Measurements from ENCODE around the gene RERE. TPM values are rescaled to one million over a fixed set of nuclear protein-coding genes. Genes with fewer than 3 reads are reported as not detected.
A peak's percentile ranks its signal among the peaks of the same experiment; 100 is the strongest.

RERE gene
- total RNA-seq, 1 experiment from 2014 or later = 40.6 TPM

DNA sequence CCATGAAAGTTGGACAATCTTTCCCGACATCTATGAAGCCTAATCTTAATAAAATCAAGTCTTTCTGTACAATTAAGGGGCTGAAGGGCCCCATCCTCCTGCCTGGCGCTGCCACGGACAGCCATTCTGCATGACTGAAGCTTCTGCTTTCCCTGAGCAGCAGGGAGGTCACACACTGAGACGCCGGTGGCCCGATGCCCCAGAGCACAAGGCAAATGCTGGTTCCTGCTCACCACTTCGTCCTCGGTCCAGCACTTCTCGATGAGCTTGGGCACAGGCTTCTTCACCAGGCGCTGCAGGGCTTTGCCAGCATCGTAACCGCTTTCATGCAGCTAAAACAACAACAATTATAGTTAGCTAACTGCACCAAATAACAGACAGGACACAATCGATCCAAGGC, 351.7 kb downstream of the RERE start (continued):
- no peak for TF ChIP-seq RAD21 (IDR thresholded peaks at IDR 0.05; ENCODE audit: low read depth)
- TF ChIP-seq, protein P1, sequence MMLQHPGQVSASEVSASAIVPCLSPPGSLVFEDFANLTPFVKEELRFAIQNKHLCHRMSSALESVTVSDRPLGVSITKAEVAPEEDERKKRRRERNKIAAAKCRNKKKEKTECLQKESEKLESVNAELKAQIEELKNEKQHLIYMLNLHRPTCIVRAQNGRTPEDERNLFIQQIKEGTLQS (IDR thresholded peaks at IDR 0.05) = no peak

DNA sequence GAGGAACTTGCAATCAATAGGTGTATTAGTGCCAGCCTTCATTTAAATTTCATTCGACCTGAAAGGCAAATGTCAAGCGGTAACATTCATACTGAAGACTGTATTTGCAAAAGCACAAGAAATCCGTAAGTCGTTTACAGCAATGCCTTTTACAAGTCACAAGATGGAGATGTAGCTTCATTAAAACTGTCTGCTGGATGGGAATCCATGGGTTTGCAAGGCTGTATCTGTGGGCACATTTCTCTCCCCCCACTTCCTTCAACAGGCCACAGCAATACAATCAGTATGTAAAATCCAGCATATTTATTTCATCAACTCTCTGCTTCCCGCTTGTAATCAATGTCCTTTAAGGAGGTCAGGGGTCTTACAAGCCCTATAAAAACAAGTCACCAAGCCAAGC, 352.4 kb downstream of the RERE start:
- H3K9me2 ChIP-seq (ENCODE audit: insufficient read depth) = no peaks in the 10 kb centered on the region
- no peak overlapping the region for H3K27ac ChIP-seq (ENCODE audit: low read depth, low read length)
- no peaks in the 10 kb centered on the region for H3K9me3 ChIP-seq (ENCODE audit: control insufficient read depth in 1 of 2, insufficient read depth in 1 of 2, low read depth in 1 of 2, low read length in 2 of 2)
- peaks cover 5 to 9% of the 10 kb centered on the region in 2 experiments for H3K4me1 ChIP-seq (ENCODE audit: control insufficient read depth in 1 of 2, insufficient read depth in 2 of 2, low read length in 2 of 2)
- no peaks in the 10 kb centered on the region for H3K27me3 ChIP-seq (ENCODE audit: insufficient read depth, low read length)
- no peak overlapping the region for H3K4me2 ChIP-seq (ENCODE audit: low read length)
- TF ChIP-seq RAD21 (IDR thresholded peaks at IDR 0.05; ENCODE audit: low read depth) = peak; percentile 30; the same call in 1 of the 2 replicates
- TF ChIP-seq, protein P2, sequence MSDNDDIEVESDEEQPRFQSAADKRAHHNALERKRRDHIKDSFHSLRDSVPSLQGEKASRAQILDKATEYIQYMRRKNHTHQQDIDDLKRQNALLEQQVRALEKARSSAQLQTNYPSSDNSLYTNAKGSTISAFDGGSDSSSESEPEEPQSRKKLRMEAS (IDR thresholded peaks at IDR 0.05) = no peak
- ChIA-PET POLR2A (no interaction called here), RAD21 (ENCODE audit: low non-redundant PET in 1 of 2, low total read pairs in 2 of 2, uncharacterized antibody in 2 of 2, unreplicated experiment in 2 of 2) (no interaction called here), CTCF (interaction anchor here (1.0 to 1.3 kb wide), 2 partner anchors 106 to 384 kb away, joined by 5 to 6 read pairs; no protein-coding TSS in a partner anchor)
- DNase-seq (ENCODE audit: low read depth, low spot score) (no peak), ATAC-seq (no peak)
- H3K4me3 ChIP-seq (replicated peaks in 1 of 2; ENCODE audit: low read depth in 1 of 2, low read length in 2 of 2) = no peak overlapping the region
- no TSS peak for BruUV-seq (replicated peaks)
- no peaks in the 10 kb centered on the region for H3K79me2 ChIP-seq (ENCODE audit: insufficient read depth, low read length)
- H2AFZ ChIP-seq (ENCODE audit: low read depth, low read length, poor library complexity, severe bottlenecking) = no peak overlapping the region
- H4K20me1 ChIP-seq (ENCODE audit: insufficient read depth) = no peaks in the 10 kb centered on the region
- H3K9ac ChIP-seq (ENCODE audit: low read length) = no peak overlapping the region
- H3K36me3 ChIP-seq (ENCODE audit: control insufficient read depth in 1 of 2, insufficient read depth in 2 of 2, low read length in 2 of 2) = no peaks in the 10 kb centered on the region
- intact Hi-C loops (cut with micrococcal nuclease) = no loop called here

DNA sequence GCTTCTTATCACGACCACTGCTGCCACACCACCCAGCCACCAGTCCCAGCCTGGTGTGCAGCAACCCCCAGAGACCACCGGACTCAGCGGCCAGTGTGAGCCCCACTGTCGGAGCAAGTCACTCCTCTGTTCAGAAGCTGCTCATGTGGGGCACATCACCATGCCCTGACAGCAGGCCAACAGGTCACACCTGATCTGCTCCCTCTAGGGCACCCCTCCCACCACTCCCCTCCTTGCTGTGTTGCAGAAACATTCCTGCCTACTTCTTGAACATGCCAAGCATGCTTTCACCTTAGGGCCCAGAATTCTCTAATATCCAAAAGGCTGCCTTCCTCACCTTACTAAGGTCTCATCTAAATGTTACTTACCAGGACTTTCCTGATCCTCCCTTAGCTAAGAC, 353.1 kb downstream of the RERE start:
- H4K20me1 ChIP-seq (ENCODE audit: insufficient read depth) = no peaks in the 10 kb centered on the region
- H3K36me3 ChIP-seq (ENCODE audit: control insufficient read depth in 1 of 2, insufficient read depth in 2 of 2, low read length in 2 of 2) = no peaks in the 10 kb centered on the region
- H3K79me2 ChIP-seq (ENCODE audit: insufficient read depth, low read length) = no peaks in the 10 kb centered on the region
- DNase-seq (ENCODE audit: low read depth, low spot score) (no peak), ATAC-seq (no peak)
- TF ChIP-seq CEBPB (IDR thresholded peaks at IDR 0.05; ENCODE audit: low read depth) (no peak), SIN3A (IDR thresholded peaks at IDR 0.05; ENCODE audit: low read depth) (no peak), SP1 (IDR thresholded peaks at IDR 0.05; ENCODE audit: low read depth) (no peak), POLR2AphosphoS5 (IDR thresholded peaks at IDR 0.05; ENCODE audit: low read depth, low read length) (no peak), CBX3 (IDR thresholded peaks at IDR 0.05; ENCODE audit: low read depth) (no peak), EZH2phosphoT487 (IDR thresholded peaks at IDR 0.05; ENCODE audit: borderline replicate concordance) (no peak), EZH2 (IDR thresholded peaks at IDR 0.05) (no peak), YY1 (IDR thresholded peaks at IDR 0.05; ENCODE audit: extremely low read depth, insufficient replicate concordance, low read depth, low read length) (no peak), ZNF274 (IDR thresholded peaks at IDR 0.05; ENCODE audit: low read depth, low read length) (no peak), RAD21 (IDR thresholded peaks at IDR 0.05; ENCODE audit: low read depth) (no peak)
- TF ChIP-seq, protein P3, sequence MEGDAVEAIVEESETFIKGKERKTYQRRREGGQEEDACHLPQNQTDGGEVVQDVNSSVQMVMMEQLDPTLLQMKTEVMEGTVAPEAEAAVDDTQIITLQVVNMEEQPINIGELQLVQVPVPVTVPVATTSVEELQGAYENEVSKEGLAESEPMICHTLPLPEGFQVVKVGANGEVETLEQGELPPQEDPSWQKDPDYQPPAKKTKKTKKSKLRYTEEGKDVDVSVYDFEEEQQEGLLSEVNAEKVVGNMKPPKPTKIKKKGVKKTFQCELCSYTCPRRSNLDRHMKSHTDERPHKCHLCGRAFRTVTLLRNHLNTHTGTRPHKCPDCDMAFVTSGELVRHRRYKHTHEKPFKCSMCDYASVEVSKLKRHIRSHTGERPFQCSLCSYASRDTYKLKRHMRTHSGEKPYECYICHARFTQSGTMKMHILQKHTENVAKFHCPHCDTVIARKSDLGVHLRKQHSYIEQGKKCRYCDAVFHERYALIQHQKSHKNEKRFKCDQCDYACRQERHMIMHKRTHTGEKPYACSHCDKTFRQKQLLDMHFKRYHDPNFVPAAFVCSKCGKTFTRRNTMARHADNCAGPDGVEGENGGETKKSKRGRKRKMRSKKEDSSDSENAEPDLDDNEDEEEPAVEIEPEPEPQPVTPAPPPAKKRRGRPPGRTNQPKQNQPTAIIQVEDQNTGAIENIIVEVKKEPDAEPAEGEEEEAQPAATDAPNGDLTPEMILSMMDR (IDR thresholded peaks at IDR 0.05 in 2 of 3, conservative IDR thresholded peaks at IDR 0.05 in 1 of 3; ENCODE audit: borderline replicate concordance in 1 of 3, insufficient read depth in 1 of 3, low read depth in 2 of 3, low read length in 2 of 3) = no peak
- TF ChIP-seq, protein P1 (IDR thresholded peaks at IDR 0.05) = no peak
- TF ChIP-seq, protein P2 (IDR thresholded peaks at IDR 0.05) = no peak
- ChIA-PET POLR2A (no interaction called here), RAD21 (ENCODE audit: low non-redundant PET in 1 of 2, low total read pairs in 2 of 2, uncharacterized antibody in 2 of 2, unreplicated experiment in 2 of 2) (no interaction called here), CTCF (interaction anchor here (1.3 kb wide), 1 partner anchor 107 kb away, joined by 6 read pairs; no protein-coding TSS in a partner anchor)
- H3K4me3 ChIP-seq (replicated peaks in 1 of 2; ENCODE audit: low read depth in 1 of 2, low read length in 2 of 2) = no peak overlapping the region
- no peaks in the 10 kb centered on the region for H3K9me3 ChIP-seq (ENCODE audit: control insufficient read depth in 1 of 2, insufficient read depth in 1 of 2, low read depth in 1 of 2, low read length in 2 of 2)
- no peaks in the 10 kb centered on the region for H3K27me3 ChIP-seq (ENCODE audit: insufficient read depth, low read length)
- intact Hi-C loops (cut with micrococcal nuclease) = no loop called here
- H3K4me2 ChIP-seq (ENCODE audit: low read length) = no peak overlapping the region
- H2AFZ ChIP-seq (ENCODE audit: low read depth, low read length, poor library complexity, severe bottlenecking) = no peak overlapping the region
- H3K4me1 ChIP-seq (ENCODE audit: control insufficient read depth in 1 of 2, insufficient read depth in 2 of 2, low read length in 2 of 2) = peaks cover 0 to 9% of the 10 kb centered on the region in 2 experiments; a peak in 3 of 4 replicates
- no peaks in the 10 kb centered on the region for H3K9me2 ChIP-seq (ENCODE audit: insufficient read depth)
- H3K27ac ChIP-seq (ENCODE audit: low read depth, low read length) = no peak overlapping the region
- no TSS peak for BruUV-seq (replicated peaks)
- H3K9ac ChIP-seq (ENCODE audit: low read length) = no peak overlapping the region
